Vein endothelial cell (primary cell): ENCODE data around the gene SLC16A10. TPM values are rescaled to one million over a fixed set of nuclear protein-coding genes. Genes with fewer than 3 reads are reported as not detected.

Source experiments
- small RNA-seq: library from RNA; depleted of rRNA; stranded (forward); fragments of <200 nt; gene quantifications from one replicate; pipeline ENCODE3, GENCODE V24; 2012
- total RNA-seq: library from RNA; depleted of rRNA; stranded (reverse); fragments of >200 nt; gene quantifications from 2 replicates; pipeline ENCODE4 v1.2.3, GENCODE V29; 2012

Gene SLC16A10, protein sequence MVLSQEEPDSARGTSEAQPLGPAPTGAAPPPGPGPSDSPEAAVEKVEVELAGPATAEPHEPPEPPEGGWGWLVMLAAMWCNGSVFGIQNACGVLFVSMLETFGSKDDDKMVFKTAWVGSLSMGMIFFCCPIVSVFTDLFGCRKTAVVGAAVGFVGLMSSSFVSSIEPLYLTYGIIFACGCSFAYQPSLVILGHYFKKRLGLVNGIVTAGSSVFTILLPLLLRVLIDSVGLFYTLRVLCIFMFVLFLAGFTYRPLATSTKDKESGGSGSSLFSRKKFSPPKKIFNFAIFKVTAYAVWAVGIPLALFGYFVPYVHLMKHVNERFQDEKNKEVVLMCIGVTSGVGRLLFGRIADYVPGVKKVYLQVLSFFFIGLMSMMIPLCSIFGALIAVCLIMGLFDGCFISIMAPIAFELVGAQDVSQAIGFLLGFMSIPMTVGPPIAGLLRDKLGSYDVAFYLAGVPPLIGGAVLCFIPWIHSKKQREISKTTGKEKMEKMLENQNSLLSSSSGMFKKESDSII
- not detected in 2 replicates for total RNA-seq

DNA sequence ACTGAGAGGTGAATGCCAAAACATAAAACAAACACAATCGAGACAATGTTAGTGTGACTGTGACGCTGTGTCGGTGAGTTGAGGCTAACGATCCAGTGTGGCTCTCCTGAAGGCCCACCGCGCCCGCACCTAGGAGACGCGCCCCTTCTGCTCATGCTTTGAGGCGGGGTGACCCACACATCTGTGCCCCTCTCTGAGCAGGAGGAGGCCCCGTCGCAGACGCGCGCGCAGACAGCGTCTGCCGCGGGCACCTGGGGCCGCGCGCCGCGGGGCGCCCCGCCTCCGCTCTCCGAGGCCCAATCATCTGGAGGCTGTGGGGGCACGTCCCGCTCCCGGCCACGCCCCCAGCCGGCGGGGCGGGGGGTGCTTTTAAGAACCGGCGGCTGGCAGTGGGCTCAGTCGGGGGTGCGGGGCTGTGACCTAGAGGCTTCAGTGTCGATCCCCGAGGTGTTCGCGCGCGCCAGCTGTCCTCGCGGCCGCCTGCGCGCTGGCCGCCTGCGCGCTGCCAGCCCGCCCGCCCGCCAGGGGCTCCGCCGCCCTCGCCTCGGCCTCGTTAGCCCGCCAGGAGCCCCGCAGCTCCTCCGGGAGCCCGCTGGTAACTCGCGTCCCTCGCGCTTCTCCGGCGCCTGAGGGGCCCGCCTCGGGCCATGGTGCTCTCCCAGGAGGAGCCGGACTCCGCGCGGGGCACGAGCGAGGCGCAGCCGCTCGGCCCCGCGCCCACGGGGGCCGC, at the start of gene SLC16A10:
TSS of gene SLC16A10 (plus strand) at position 398 of the 730 bp plus-strand sequence. CDS start at position 648, 250 bp downstream.

Small RNAs within 50 kb of the gene (small RNA-seq; reads per million reads assigned to genes)
- not detected for gene RNU6-960P

Other genes starting within 250 kb of the SLC16A10 start
- 48.3 and 85.8 TPM in 2 replicates for gene AMD1, start 212.7 kb upstream of the SLC16A10 start, total RNA-seq
- gene GTF3C6, start 128.8 kb upstream of the SLC16A10 start, total RNA-seq = 30.7 and 52.3 TPM in 2 replicates
- 10.8 and 19.2 TPM in 2 replicates for gene RPF2, start 105.5 kb upstream of the SLC16A10 start, total RNA-seq